NK-92 (cell line): Measurements from ENCODE around the gene TSSK6.

Source experiments
- DNase-seq: peaks from one replicate; lab custom pipeline; 2025; ENCODE audit not compliant: unreplicated experiment; lab: John Stamatoyannopoulos, UW

Gene TSSK6

GRCh38 chr19:19465436-19466070 is 49.8 kb downstream of the TSSK6 start:
- DNase-seq, result no peak

- no peak for DNase-seq
These were observed 50.8 kb downstream of the TSSK6 start for GRCh38 chr19:19464339-19465098.
